ENCODE measurements around the gene DDR1.
"Not testable (repeated sequence)": the region's sequence is repeated elsewhere in the genome, so short reads cannot be mapped to it uniquely, and the experiment has no call there.

Gene DDR1

DNA sequence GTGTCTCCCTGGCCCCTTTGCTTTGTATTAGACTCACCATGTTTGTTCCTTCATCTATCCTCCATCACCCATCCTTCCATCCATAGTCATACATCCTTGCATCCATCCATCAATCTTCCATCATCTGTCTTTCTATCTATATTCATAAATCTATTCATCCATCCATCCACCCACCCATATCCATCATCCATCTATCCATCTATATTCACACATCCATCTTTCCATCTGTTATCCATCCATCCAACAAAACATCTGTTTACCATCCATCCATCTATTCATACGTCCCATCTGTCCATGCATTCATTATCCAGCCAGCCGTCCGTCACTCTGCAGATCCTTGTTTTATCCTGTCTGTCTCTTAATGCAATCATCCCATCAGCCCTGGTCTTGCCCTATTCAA, 10.6 kb downstream of the DDR1 start:
- no peak for DNase-seq (ENCODE audit: low read depth)

DNA sequence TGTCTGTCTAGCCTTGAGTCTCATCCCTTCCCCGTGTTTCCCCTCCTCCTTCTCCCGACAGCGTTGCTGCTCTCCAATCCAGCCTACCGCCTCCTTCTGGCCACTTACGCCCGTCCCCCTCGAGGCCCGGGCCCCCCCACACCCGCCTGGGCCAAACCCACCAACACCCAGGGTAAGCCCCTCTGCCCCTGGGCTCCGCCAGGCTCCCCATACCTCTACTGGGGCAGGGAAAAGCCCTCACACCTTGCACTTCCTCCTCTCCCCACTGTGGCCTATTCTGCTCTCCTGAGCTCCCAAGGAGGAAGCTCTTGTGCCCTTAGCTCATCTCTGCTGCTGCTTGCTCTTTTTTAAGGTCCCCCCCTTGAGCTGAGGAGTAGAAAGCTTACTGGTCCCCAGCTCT, 11.0 kb downstream of the DDR1 start:
- DNase-seq (ENCODE audit: low read depth): no peak

DNA sequence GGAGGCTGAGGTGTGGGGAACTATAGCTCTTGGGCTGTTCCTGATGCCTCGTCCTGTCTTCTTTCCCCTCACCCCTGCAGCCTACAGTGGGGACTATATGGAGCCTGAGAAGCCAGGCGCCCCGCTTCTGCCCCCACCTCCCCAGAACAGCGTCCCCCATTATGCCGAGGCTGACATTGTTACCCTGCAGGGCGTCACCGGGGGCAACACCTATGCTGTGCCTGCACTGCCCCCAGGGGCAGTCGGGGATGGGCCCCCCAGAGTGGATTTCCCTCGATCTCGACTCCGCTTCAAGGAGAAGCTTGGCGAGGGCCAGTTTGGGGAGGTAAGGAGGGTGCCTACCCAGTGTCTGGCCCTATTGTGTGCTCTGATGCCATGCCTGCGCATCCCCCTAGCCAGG, 12.2 kb downstream of the DDR1 start:
- DNase-seq (ENCODE audit: low read depth): no peak

DNA sequence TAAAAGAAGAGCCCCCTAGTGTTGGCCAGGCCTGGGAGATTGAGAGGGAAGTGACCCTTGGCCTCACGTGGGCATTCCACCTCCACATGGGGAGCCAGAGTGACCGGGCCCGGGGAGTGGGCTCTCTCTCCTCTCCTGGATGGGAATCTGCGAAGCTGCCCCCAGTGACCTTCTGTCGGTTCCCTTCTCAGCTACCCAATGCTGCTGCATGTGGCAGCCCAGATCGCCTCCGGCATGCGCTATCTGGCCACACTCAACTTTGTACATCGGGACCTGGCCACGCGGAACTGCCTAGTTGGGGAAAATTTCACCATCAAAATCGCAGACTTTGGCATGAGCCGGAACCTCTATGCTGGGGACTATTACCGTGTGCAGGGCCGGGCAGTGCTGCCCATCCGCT, 13.6 kb downstream of the DDR1 start:
- no peak for DNase-seq (ENCODE audit: low read depth)

DNA sequence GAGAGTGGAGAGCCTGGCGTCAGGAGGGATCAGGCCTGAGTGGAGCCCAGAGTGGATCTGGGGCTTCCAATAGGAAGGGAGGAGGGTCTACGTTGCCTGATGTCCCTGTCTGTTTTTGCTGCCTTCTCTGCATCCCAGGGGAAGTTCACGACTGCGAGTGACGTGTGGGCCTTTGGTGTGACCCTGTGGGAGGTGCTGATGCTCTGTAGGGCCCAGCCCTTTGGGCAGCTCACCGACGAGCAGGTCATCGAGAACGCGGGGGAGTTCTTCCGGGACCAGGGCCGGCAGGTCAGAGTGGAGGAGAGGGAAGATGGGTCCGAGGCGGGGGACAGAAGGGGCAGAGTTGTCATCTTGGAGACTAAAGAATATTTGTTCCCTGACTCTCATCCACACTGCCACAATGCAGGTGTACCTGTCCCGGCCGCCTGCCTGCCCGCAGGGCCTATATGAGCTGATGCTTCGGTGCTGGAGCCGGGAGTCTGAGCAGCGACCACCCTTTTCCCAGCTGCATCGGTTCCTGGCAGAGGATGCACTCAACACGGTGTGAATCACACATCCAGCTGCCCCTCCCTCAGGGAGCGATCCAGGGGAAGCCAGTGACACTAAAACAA, 14.5 kb downstream of the DDR1 start:
- no peak for DNase-seq (ENCODE audit: low read depth)

DNA sequence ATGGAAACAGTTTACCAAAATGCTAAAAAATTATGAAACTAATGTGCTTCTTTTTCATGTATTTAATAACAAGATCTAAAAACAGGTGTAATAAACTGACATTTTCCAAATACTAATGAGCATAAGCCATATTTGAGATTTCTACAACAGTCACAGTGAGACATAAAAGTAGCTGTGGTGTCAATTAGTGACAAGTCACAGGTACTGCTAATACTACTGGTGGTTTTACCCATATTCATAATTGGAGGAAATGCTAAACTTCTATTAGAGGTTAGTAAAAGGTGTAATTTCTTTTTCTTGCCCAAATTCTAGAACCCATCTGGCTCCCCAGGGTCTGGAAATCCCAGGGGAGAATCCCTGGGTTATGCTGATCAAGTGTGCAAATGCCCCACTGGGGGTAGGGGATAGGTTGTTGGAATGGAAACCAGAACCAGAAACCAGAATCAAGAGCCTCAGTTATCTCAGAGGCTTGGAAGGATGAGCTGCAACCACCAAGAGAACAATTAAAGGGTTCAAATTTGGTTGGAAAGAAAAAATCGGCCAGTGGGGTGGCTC, 16.6 kb downstream of the DDR1 start:
- no peak for DNase-seq (ENCODE audit: low read depth)

GRCh38 chr6:30901436-30901835, 17.1 kb downstream of the DDR1 start:
- DNase-seq (ENCODE audit: low read depth): no peak

- DNase-seq (ENCODE audit: low read depth): not testable (repeated sequence)
Observed at GRCh38 chr6:30902196-30902595, 17.9 kb downstream of the DDR1 start.

DNA sequence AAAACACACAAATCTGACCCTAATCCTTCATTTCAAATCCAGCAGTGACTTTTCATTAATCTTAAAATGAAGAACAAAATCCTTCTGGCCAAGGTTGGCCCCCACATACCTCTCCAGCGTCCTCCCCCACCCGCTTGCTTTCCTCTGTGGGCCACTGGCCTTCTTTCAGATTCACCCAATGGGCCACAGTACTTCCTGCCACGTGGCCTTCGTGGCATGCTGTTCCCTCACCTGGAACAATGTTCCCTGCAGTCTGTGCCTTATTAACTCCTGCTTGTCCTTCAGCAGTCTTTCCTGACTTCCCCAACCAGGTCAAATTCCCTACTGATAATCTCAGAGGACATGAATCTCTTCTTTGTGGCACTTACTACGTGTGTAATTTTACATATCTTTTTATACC, 18.4 kb downstream of the DDR1 start:
- no peak for DNase-seq (ENCODE audit: low read depth)

- DNase-seq (ENCODE audit: low read depth): no peak
Observed at GRCh38 chr6:30903236-30903635, 18.9 kb downstream of the DDR1 start.

DNA sequence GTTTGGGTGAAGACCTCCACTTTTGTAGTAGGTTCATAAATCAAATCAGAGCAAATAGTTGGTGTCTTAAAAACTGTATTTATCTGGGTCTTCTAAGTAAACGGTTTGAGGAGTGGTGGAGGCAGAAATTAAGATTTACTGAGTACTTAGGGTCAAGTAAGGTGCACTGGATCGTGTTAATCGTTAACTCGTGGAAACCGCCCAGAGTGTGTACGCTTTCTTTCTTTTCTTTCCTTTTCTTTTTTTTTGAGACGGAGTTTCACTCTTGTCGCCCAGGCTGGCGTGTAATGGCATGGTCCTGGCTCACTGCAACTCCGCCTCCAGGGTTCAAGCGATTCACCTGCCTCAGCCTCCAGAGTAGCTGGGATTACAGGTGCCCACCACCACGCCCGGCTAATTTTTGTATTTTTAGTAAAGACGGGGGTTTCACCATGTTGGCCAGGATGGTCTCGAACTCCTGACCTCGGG, 23.0 kb downstream of the DDR1 start:
- DNase-seq (ENCODE audit: low read depth): not testable (repeated sequence)

GRCh38 chr6:30907758-30908591, 23.7 kb downstream of the DDR1 start, which contains the start of gene GTF2H4:
Gene GTF2H4 (plus strand): TSS chr6:30908207.
- DNase-seq (ENCODE audit: low read depth): peak; percentile 94

DNA sequence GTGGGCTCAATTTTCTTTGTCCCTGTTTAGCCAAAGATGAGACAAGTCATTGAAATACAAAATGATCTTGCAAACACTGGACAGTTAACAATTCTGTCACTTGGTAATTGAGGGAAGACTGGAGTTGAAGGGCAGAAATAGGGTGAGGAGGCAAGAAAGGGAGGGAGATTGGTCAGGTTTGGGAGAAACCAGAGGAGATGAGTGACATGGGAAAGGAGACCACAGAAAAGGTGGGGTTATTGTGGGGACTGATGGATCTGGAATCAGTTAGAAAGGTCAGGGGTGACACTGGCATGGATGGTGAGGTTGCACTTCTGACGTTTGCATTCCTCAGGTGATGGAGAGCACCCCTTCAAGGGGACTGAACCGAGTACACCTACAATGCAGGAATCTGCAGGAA, 24.4 kb downstream of the DDR1 start:
- no peak for DNase-seq (ENCODE audit: low read depth)

DNA sequence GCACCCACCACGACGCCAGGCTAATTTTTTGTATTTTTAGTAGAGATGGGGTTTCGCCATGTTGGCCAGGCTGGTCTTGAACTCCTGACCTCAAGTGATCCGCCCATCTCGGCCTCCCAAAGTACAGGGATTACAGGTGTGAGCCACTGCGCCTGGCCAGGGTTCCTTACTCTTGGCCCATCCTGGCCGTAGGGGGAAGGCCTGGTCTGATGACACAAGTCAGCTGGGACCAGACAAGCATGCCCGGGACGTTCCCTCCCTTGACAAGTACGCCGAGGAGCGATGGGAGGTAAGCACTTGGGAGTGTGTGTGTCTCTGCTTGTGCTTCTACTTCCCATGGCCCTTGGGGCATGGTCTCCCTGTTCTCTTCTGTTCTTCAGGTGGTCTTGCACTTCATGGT, 26.2 kb downstream of the DDR1 start:
- not testable (repeated sequence) for DNase-seq (ENCODE audit: low read depth)

DNA sequence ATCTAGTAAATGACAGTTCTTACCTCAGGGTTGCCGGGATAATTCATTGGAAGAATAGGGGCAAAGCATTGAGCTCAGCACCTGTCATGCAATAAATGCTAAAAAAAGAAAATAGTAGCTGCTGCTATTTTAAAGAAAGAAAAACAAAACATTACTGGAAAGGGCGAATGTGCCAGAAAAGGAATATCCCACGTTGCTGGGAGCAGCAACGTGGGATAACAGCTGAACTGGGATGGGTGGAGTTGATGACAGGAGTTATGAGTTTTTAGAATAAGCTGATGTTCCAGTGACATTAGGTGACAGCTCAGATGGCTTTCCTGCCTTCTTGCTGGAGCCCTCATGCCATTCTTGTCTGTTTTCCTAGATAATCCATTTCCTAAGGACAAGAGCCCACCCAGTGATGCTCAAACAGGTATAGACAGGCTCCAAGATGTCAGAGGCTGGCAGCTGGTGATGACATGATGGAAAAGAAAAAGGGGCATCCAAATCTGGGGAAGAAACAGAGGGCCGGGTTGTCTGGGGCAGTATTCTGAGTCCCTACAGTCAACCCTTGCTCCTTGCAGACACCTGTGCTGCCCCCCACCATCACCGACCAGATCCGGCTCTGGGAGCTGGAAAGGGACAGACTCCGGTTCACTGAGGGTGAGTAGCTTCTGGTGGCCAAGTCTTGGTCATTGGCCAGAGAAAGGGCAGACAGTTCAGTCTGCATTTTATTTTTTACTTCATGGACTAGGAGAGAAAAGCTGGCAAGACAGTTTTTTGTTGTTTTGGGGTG, 28.6 kb downstream of the DDR1 start:
- no peak for DNase-seq (ENCODE audit: low read depth)

DNA sequence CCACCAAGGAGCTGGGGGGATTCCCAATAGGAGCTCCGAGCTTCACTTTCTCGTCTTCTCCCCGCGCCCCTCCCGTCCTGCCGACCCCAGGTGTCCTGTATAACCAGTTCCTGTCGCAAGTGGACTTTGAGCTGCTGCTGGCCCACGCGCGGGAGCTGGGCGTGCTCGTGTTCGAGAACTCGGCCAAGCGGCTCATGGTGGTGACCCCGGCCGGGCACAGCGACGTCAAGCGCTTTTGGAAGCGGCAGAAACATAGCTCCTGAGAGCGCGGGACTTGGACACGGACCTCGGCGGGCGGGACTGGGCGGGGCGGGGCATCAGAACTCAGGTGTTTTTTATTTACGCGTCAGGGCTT, 29.4 kb downstream of the DDR1 start:
- no peak for DNase-seq (ENCODE audit: low read depth)

DNA sequence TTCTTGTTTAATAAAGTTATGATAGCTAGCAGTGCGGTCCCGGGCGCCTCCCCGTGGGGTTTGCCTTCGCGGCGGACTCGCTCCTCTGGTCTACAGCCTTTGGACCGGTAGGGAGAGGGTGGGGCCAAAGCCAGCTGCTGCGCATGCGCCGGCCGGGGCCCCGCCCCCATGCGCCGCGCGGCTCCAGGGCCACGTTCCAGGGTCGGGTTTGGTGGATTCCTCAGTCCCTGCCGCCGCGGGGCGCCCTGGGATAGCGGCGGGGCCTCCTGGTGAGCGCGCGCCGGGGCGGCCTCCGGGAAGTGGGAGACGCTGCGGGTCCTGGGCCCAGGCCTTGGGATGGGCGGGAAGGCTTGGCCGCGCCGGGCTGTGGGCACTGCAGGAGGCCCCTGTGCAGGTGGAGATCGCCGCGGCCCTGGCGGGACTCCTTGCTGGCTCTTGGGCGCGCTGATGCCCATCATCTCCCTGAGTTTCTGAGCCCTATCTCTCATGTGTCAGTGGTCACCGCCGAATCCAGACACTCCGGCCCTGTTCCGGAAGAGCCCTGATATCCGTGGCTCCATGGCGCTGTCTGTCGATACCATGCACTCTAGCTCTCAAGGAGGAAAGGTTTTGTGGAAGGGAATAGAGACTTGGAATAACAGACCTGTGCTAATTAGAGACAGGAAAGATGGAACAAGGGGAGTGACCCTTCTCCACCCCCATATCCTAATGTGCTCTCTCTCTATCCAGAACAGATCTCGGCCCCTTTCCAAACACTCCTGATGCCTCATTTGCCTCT, 29.9 kb downstream of the DDR1 start, which contains the start of gene VARS2:
VARS2 (plus strand) TSS at position 163 of the 778 bp plus-strand sequence; CDS start at position 762, 599 bp downstream.
- peak; percentile 81 for DNase-seq (ENCODE audit: low read depth)

DNA sequence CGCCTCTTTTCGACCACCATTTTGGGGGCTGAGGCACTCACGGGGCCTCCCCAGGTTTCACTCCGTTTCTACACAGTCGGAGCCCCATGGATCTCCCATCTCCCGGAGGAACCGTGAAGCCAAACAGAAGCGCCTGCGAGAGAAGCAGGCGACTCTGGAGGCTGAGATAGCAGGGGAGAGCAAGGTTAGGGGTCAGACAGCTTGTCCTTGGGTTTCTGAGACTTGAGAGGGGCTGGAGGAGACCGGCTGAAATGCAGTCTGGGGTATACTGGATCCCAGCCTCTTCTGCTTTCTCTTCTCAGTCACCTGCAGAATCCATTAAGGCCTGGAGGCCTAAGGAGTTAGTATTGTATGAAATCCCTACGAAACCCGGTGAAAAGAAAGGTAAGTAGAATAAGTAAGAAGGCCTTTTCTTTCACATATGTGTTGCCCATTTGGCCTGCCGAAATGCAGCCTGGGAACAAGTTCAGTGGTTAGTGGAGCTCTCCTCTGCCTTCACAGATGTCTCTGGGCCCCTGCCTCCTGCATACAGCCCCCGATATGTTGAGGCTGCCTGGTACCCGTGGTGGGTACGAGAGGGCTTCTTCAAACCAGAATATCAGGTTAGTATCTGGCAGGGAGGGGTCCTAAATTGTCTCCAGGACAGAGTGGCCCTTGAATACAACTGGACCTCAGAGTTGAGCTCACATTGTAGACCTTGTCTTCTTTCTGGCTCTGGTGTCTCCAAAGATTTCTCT, 30.7 kb downstream of the DDR1 start:
- DNase-seq (ENCODE audit: low read depth): no peak

- DNase-seq (ENCODE audit: low read depth): no peak
Observed at GRCh38 chr6:30915591-30915946, 31.2 kb downstream of the DDR1 start.

DNA sequence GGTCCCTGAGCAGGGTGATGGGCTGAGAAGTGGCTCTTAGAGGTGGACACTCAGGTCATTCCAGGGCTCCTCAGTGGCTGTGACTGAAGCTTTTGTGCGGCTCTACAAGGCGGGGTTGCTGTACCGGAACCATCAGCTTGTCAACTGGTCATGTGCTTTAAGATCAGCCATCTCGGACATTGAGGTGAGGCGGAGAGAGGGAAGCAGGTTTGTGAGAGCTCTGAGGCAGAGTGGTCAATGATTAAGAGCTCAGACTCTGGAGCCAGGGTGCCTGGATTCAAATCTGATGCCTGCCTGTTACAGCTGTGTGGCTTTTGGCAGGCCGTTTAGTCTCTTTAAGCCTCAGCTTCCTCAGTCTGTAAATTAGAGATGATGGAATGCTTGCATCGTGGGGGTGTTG, 32.7 kb downstream of the DDR1 start:
- DNase-seq (ENCODE audit: low read depth): no peak

- DNase-seq (ENCODE audit: low read depth): no peak
Observed at GRCh38 chr6:30917487-30917886, 33.2 kb downstream of the DDR1 start.
